ENCODE data around the gene CT47A7. TPM values are rescaled to one million over a fixed set of nuclear protein-coding genes. Genes with fewer than 3 reads are reported as not detected.
"Not testable (repeated sequence)": the region's sequence is repeated elsewhere in the genome, so short reads cannot be mapped to it uniquely, and the experiment has no call there.

CT47A7 gene
- total RNA-seq (2022), result not detected in 2 replicates
- Bru-seq, nascent RNA, result not detected
- not detected for BruChase-seq, experiment 1, labeled RNA remaining after a 6-hour chase
- not detected for BruChase-seq, experiment 2, labeled RNA remaining after a 2-hour chase
- long read RNA-seq, result 0 reads

GRCh38 chrX:120956500-120956899, at the start of gene CT47A7:
CT47A7 (minus strand) TSS chrX:120956600; CDS start chrX:120956345, 255 bp downstream.
- H3K36me3 Mint-ChIP-seq (ENCODE audit: insufficient read depth, unreplicated experiment); H3K4me3 Mint-ChIP-seq (ENCODE audit: unreplicated experiment); H3K4me1 Mint-ChIP-seq (ENCODE audit: insufficient read depth, unreplicated experiment); intact Hi-C loops (cut with micrococcal nuclease); POLR2A ChIA-PET; H3K27me3 Mint-ChIP-seq (ENCODE audit: insufficient read depth, unreplicated experiment); CTCF ChIA-PET; DNase-seq (ENCODE audit: unreplicated experiment); H3K27ac Mint-ChIP-seq (ENCODE audit: low read depth, unreplicated experiment); BruUV-seq (replicated peaks); H3K9me3 Mint-ChIP-seq (ENCODE audit: unreplicated experiment): not testable (repeated sequence)

GRCh38 chrX:121000589-121000988, 44.2 kb upstream of the CT47A7 start:
- intact Hi-C loops (cut with micrococcal nuclease), result loop anchor here (1.0 kb wide), 1 partner anchor 579 kb away; no protein-coding TSS in a partner anchor

DNA sequence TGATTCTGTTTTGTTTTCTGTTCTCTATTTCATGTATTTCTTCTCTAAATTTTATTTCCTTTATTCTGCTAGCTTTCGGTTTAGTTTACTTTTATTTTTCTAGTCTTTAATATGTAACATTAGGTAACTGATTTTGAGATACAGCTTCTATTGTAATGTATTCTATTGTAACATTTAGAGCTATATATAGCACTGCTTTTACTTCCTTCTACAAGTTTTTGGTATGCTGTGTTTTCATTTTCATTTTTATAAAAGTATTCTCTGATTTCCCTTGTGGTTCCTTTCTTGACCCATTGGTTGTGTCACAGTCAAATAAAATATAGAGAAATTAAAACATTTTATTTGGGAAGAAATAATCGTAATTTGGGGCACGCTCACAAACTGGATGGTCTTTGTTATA, 43.0 kb upstream of the CT47A7 start:
- intact Hi-C loops (cut with micrococcal nuclease), result no loop called here
- POLR2A ChIA-PET, result no interaction called here

More at GRCh38 chrX:121000589-121000988, 44.2 kb upstream of the CT47A7 start:
- ChIA-PET CTCF (interaction anchor here (0.7 to 1.3 kb wide), 6 partner anchors 11 to 447 kb away, joined by 3 to 8 read pairs (median 4); no protein-coding TSS in a partner anchor), POLR2A (no interaction called here)
- H3K4me1 Mint-ChIP-seq (ENCODE audit: insufficient read depth, unreplicated experiment), result no peaks in the 10 kb centered on the region
- H3K27ac Mint-ChIP-seq (ENCODE audit: low read depth, unreplicated experiment), result no peak overlapping the region
- H3K9me3 Mint-ChIP-seq (ENCODE audit: unreplicated experiment), result no peaks in the 10 kb centered on the region
- no TSS peak for BruUV-seq (replicated peaks)
- no peaks in the 10 kb centered on the region for H3K36me3 Mint-ChIP-seq (ENCODE audit: insufficient read depth, unreplicated experiment)
- peak; percentile 71 for DNase-seq (ENCODE audit: unreplicated experiment)
- H3K27me3 Mint-ChIP-seq (ENCODE audit: insufficient read depth, unreplicated experiment), result no peaks in the 10 kb centered on the region
- peak; percentile 42 for TF ChIP-seq CTCF (IDR thresholded peaks at IDR 0.05; ENCODE audit: unreplicated experiment)
- H3K4me3 Mint-ChIP-seq (ENCODE audit: unreplicated experiment), result no peak overlapping the region

DNA sequence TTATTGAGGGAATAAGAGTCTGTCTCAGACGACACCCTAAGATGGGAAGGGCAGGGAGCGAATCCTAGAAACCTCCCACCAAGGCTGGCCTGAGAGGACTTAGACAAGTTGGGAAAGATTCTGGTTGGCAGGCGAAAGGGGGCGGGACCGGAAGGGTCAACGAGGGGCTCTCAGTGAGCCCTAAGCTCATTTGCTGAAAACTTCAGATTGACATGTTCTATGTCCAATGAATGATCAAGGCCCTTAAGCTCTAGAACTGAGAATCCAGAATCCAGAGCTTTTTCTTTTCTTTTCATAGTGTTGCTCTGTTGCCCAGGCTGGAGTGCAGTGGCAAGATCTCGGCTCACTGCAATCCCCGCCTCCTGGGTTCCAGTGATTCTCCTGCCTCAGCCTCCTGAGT, 29.3 kb upstream of the CT47A7 start, which contains the start of gene CT47A1:
TSS of gene CT47A1 (minus strand) at position 101 of the 400 bp plus-strand sequence. CDS start 231 bp downstream, outside the sequence.
- CTCF ChIA-PET; H3K27ac Mint-ChIP-seq (ENCODE audit: low read depth, unreplicated experiment); POLR2A ChIA-PET; H3K4me3 Mint-ChIP-seq (ENCODE audit: unreplicated experiment); BruUV-seq (replicated peaks); intact Hi-C loops (cut with micrococcal nuclease); H3K36me3 Mint-ChIP-seq (ENCODE audit: insufficient read depth, unreplicated experiment); H3K9me3 Mint-ChIP-seq (ENCODE audit: unreplicated experiment); H3K4me1 Mint-ChIP-seq (ENCODE audit: insufficient read depth, unreplicated experiment); DNase-seq (ENCODE audit: unreplicated experiment); H3K27me3 Mint-ChIP-seq (ENCODE audit: insufficient read depth, unreplicated experiment): not testable (repeated sequence)

More for the DNA sequence above, 43.0 kb upstream of the CT47A7 start:
- DNase-seq (ENCODE audit: unreplicated experiment), result no peak
- Mint-ChIP-seq H3K36me3 (ENCODE audit: insufficient read depth, unreplicated experiment) (no peaks in the 10 kb centered on the region), H3K4me3 (ENCODE audit: unreplicated experiment) (no peak overlapping the region), H3K9me3 (ENCODE audit: unreplicated experiment) (no peaks in the 10 kb centered on the region), H3K4me1 (ENCODE audit: insufficient read depth, unreplicated experiment) (no peaks in the 10 kb centered on the region), H3K27ac (ENCODE audit: low read depth, unreplicated experiment) (no peak overlapping the region), H3K27me3 (ENCODE audit: insufficient read depth, unreplicated experiment) (no peaks in the 10 kb centered on the region)
- CTCF ChIA-PET, result interaction anchor here (0.6 to 1.3 kb wide), 4 partner anchors 70 to 1870 kb away, joined by 3 to 8 read pairs (median 4); no protein-coding TSS in a partner anchor
- no TSS peak for BruUV-seq (replicated peaks)
- no peak for TF ChIP-seq CTCF (IDR thresholded peaks at IDR 0.05; ENCODE audit: unreplicated experiment)

Other genes starting within 250 kb of the CT47A7 start
- gene CT47B1, start 80.7 kb downstream of the CT47A7 start, total RNA-seq (2022), result not detected in 2 replicates
- gene CT47A11, start 19.4 kb downstream of the CT47A7 start, total RNA-seq (2022), result not detected in 2 replicates
- gene CT47A10, start 14.6 kb downstream of the CT47A7 start, total RNA-seq (2022), result not detected in 2 replicates
- gene CT47A9, start 9.7 kb downstream of the CT47A7 start, total RNA-seq (2022), result not detected in 2 replicates
- gene CT47A8, start 4.9 kb downstream of the CT47A7 start, total RNA-seq (2022), result not detected in 2 replicates
- gene CT47A6, start 4.9 kb upstream of the CT47A7 start, total RNA-seq (2022), result not detected in 2 replicates
- gene CT47A5, start 9.7 kb upstream of the CT47A7 start, total RNA-seq (2022), result not detected in 2 replicates
- gene CT47A4, start 14.6 kb upstream of the CT47A7 start, total RNA-seq (2022), result not detected in 2 replicates
- not detected in 2 replicates for gene CT47A3, start 19.5 kb upstream of the CT47A7 start, total RNA-seq (2022)
- gene CT47A2, start 24.3 kb upstream of the CT47A7 start, total RNA-seq (2022), result not detected in 2 replicates
- gene CT47A1, start 29.2 kb upstream of the CT47A7 start, total RNA-seq (2022), result not detected in 2 replicates
- 0.32 and 0.63 TPM in 2 replicates for gene GLUD2, start 91.0 kb upstream of the CT47A7 start, total RNA-seq (2022)